Fibroblast of mammary gland (primary cell): ENCODE data around the gene SYNDIG1.

ENCODE experiments used
- DNase-seq: peaks from one replicate; pipeline ENCODE4 v3.0.0-alpha.2; 2010; ENCODE audit warnings: low read depth
- H3K4me3 ChIP-seq: 2 replicates; pipeline ENCODE4 v1.5.1; 2011; ENCODE audit warnings: low read depth, mild to moderate bottlenecking, low read length, moderate library complexity; ENCODE audit not compliant: control insufficient read depth
- CTCF ChIP-seq: conservative IDR thresholded peaks from 2 replicates; pipeline ENCODE4 v1.5.1; 2011; ENCODE audit warnings: low read depth, low read length, inconsistent platforms; ENCODE audit not compliant: control insufficient read depth, insufficient read depth

Gene SYNDIG1

GRCh38 chr20:24683676-24684075 is 214.2 kb downstream of the SYNDIG1 start:
- no peak for TF ChIP-seq CTCF
- DNase-seq, result peak; percentile 20

GRCh38 chr20:24684421-24684871 is 215.0 kb downstream of the SYNDIG1 start:
- no peak overlapping the region for H3K4me3 ChIP-seq
- DNase-seq, result no peak
- no peak for TF ChIP-seq CTCF

More at GRCh38 chr20:24683676-24684075, 214.2 kb downstream of the SYNDIG1 start:
- no peak overlapping the region for H3K4me3 ChIP-seq

GRCh38 chr20:24684956-24685691 is 215.7 kb downstream of the SYNDIG1 start:
- DNase-seq, result no peak
- TF ChIP-seq CTCF, result no peak
- H3K4me3 ChIP-seq, result no peak overlapping the region

GRCh38 chr20:24685736-24686135 is 216.3 kb downstream of the SYNDIG1 start:
- DNase-seq, result no peak
- no peak overlapping the region for H3K4me3 ChIP-seq
- no peak for TF ChIP-seq CTCF

- no peak overlapping the region for H3K4me3 ChIP-seq
- no peak for DNase-seq
- no peak for TF ChIP-seq CTCF
These were observed 216.7 kb downstream of the SYNDIG1 start for GRCh38 chr20:24686156-24686555.

GRCh38 chr20:24690408-24690807 is 221.0 kb downstream of the SYNDIG1 start:
- TF ChIP-seq CTCF, result no peak
- no peak overlapping the region for H3K4me3 ChIP-seq
- no peak for DNase-seq

- TF ChIP-seq CTCF, result no peak
- no peak for DNase-seq
- H3K4me3 ChIP-seq, result no peak overlapping the region
These were observed 222.5 kb downstream of the SYNDIG1 start for GRCh38 chr20:24691901-24692351.
